Ovary (tissue), 9 donors: ENCODE measurements around the gene BMPER. TPM values are rescaled to one million over a fixed set of nuclear protein-coding genes. Genes with fewer than 3 reads are reported as not detected.

ENCODE experiments used
- DNase-seq, 5 donors: peaks; one replicate each; pipeline ENCODE4 v3.0.0-alpha.2; 2019 to 2020
- H3K27ac ChIP-seq, 2 donors: fragments of 200-600 bp; one replicate each; pipeline versions ENCODE4 v1.5.1 to v1.8.0; 2019 to 2022
- H3K27me3 ChIP-seq: fragments of 200-600 bp; one replicate; pipeline ENCODE4 v1.8.0; 2022
- H3K36me3 ChIP-seq: fragments of 200-600 bp; sonication (generic); one replicate; pipeline ENCODE4 v1.5.1; 2019
- H3K4me1 ChIP-seq: one replicate; pipeline ENCODE4 v1.8.1; 2013; ENCODE audit warnings: mild to moderate bottlenecking, moderate library complexity; ENCODE audit not compliant: insufficient read depth
- H3K4me3 ChIP-seq: fragments of 200-600 bp; sonication (generic); one replicate; pipeline ENCODE4 v1.5.1; 2017
- H3K9me3 ChIP-seq, 2 donors: fragments of 200-600 bp in 1 of 2; sonication (generic) in 1 of 2; one replicate each; pipeline versions ENCODE4 v1.5.1 to v1.8.1; 2013 to 2019; ENCODE audit warnings: mild to moderate bottlenecking in 1 of 2, moderate library complexity in 1 of 2
- CTCF ChIP-seq, 3 donors: fragments of 450-650 bp in 2 of 3; fragments of 200-600 bp in 1 of 3; IDR thresholded peaks; one replicate each; pipeline versions ENCODE4 v1.5.1 to v1.8.0; 2016 to 2022; ENCODE audit warnings: antibody characterized with exemption in 3 of 3, mild to moderate bottlenecking in 1 of 3
- EP300 ChIP-seq: sonication (generic); formaldehyde crosslinking; IDR thresholded peaks from one replicate; pipeline ENCODE4 v1.6.1; 2017; ENCODE audit warnings: antibody characterized with exemption
- POLR2A ChIP-seq: fragments of 450-650 bp; IDR thresholded peaks from one replicate; pipeline ENCODE4 v1.6.1; 2017; ENCODE audit warnings: antibody characterized with exemption, mild to moderate bottlenecking, moderate library complexity
- WGBS, 3 donors: extraction: QIAGEN DNeasy Blood & Tissue Kit in 1 of 3; methylation state at CpG; one replicate each; pipeline versions ENCODE4 v1.1.5 to v1.1.7; 2013 to 2017; 5-methylcytosine and 5-hydroxymethylcytosine counted together
- intact Hi-C, 4 donors: fragments of 100-400 bp; cut with DNase I; formaldehyde crosslinking; loops; one replicate each; pipeline versions ENCODE4 v1.11.0 to v1.15.1; 2022 to 2023
- polyA plus RNA-seq, 2 donors: library from polyadenylated mRNA; stranded (reverse); fragments of 200-250 nt in 1 of 2; fragments of 350-450 nt in 1 of 2; fragmentation: Illumina TruSeq in 1 of 2; extraction: RNeasy Lipid Tissue Mini Kit (QIAGEN cat#74804) in 1 of 2; gene quantifications; one replicate each; pipeline ENCODE4 v1.2.3, GENCODE V29; 2013 to 2014
- total RNA-seq, 7 donors: library from RNA; depleted of rRNA in 2 of 7; stranded (reverse); fragments of >200 nt in 2 of 7; fragmentation: NEBNext Ultra II Directional in 3 of 7; extraction: Animal tissue kit (Norgen Biotek cat#: 25700) in 3 of 7; gene quantifications; one replicate each; pipeline versions ENCODE4 v1.1.0 to v1.2.4, GENCODE V29; 2016 to 2023
- donor health status: DM: no; HTN: no; CAD: no; lungs with moderate emphysema.
- donor health status: DM: no; HTN: no; CAD: no.
- donor health status: Bipolar disorder and iron deficiency.
- donor health status: DM: yes; HTN: yes; CAD: no.
- donor health status: DM: no; HTN: no; CAD: no.
- donor health status: DM: yes; HTN: yes; CAD: no.

BMPER gene
- total and polyA plus RNA-seq, 9 donors, result 2.9 to 15.3 (median 5.4) TPM

GRCh38 chr7:34075523-34076370 is 170.4 kb downstream of the BMPER start:
- H3K27me3 ChIP-seq, result no peaks in the 10 kb centered on the region
- no peak overlapping the region for H3K4me3 ChIP-seq
- intact Hi-C loops, result no loop called here
- H3K36me3 ChIP-seq, result no peaks in the 10 kb centered on the region
- no peak for TF ChIP-seq POLR2A
- TF ChIP-seq EP300, result no peak
- no peak for TF ChIP-seq CTCF (IDR thresholded peaks at IDR 0.05)
- peaks cover 14% of the 10 kb centered on the region for H3K4me1 ChIP-seq
- 82 to 89% (median 85%) methylated on average over 9 of the region's 9 CpGs for WGBS, 3 donors
- no peak for DNase-seq
- no peaks in the 10 kb centered on the region for H3K9me3 ChIP-seq
- H3K27ac ChIP-seq, result no peak overlapping the region

- H3K36me3 ChIP-seq, result no peaks in the 10 kb centered on the region
- DNase-seq, result no peak
- H3K9me3 ChIP-seq, result no peaks in the 10 kb centered on the region
- TF ChIP-seq POLR2A, result no peak
- no peak for TF ChIP-seq EP300
- no peak for TF ChIP-seq CTCF (IDR thresholded peaks at IDR 0.05)
- H3K27ac ChIP-seq, result no peak overlapping the region
- 94 to 98% (median 94%) methylated on average over 2 of the region's 2 CpGs for WGBS, 3 donors
- intact Hi-C loops, result no loop called here
- no peak overlapping the region for H3K4me3 ChIP-seq
- no peaks in the 10 kb centered on the region for H3K27me3 ChIP-seq
- H3K4me1 ChIP-seq, result peaks cover 10% of the 10 kb centered on the region
These were observed 171.8 kb downstream of the BMPER start for GRCh38 chr7:34077168-34077567.

- peaks cover 9% of the 10 kb centered on the region for H3K4me1 ChIP-seq
- no peak overlapping the region for H3K27ac ChIP-seq
- no peaks in the 10 kb centered on the region for H3K36me3 ChIP-seq
- 86 to 93% (median 88%) methylated on average over 30 of the region's 30 CpGs for WGBS, 3 donors
- intact Hi-C loops, result no loop called here
- H3K9me3 ChIP-seq, result no peaks in the 10 kb centered on the region
- TF ChIP-seq CTCF (IDR thresholded peaks at IDR 0.05) (no peak), EP300 (no peak), POLR2A (no peak)
- H3K27me3 ChIP-seq, result no peaks in the 10 kb centered on the region
- DNase-seq, result no peak
- no peak overlapping the region for H3K4me3 ChIP-seq
These were observed 173.5 kb downstream of the BMPER start for GRCh38 chr7:34078864-34079263.

GRCh38 chr7:34080513-34080912 is 175.2 kb downstream of the BMPER start:
- Histone ChIP-seq H3K9me3 (no peaks in the 10 kb centered on the region), H3K4me1 (peaks cover 9% of the 10 kb centered on the region), H3K27me3 (no peaks in the 10 kb centered on the region), H3K36me3 (no peaks in the 10 kb centered on the region), H3K4me3 (no peak overlapping the region), H3K27ac (no peak overlapping the region)
- intact Hi-C loops, result no loop called here
- TF ChIP-seq CTCF (IDR thresholded peaks at IDR 0.05) (no peak), EP300 (no peak), POLR2A (no peak)
- 96 to 98% (median 98%) methylated on average over 5 of the region's 5 CpGs for WGBS, 3 donors
- no peak for DNase-seq
